HepG2 (cell line): ENCODE data around the gene UCP3. TPM values are rescaled to one million over a fixed set of nuclear protein-coding genes. Genes with fewer than 3 reads are reported as not detected.

Experiments
- CEBPB ChIP-seq: IDR thresholded peaks from 2 replicates; pipeline ENCODE4 v1.6.1; 2011; ENCODE audit warnings: low read depth, low read length, improper control_type of control experiment, borderline replicate concordance
- GTF3A ChIP-seq: sonication (generic); formaldehyde crosslinking; conservative IDR thresholded peaks from 2 replicates; pipeline ENCODE4 v1.4.0; 2020; ENCODE audit warnings: mild to moderate bottlenecking, missing genetic modification reagents
- SNAPC5 ChIP-seq: sonication (generic); formaldehyde crosslinking; IDR thresholded peaks from 2 replicates; pipeline ENCODE4 v1.8.1; 2023; ENCODE audit warnings: mild to moderate bottlenecking, missing genetic modification reagents, borderline replicate concordance
- THRA ChIP-seq: sonication (generic); formaldehyde crosslinking; IDR thresholded peaks from 2 replicates; pipeline ENCODE4 v1.4.0; 2020; ENCODE audit warnings: missing genetic modification reagents, borderline replicate concordance
- ZBTB10 ChIP-seq: sonication (generic); formaldehyde crosslinking; IDR thresholded peaks from 2 replicates; pipeline ENCODE4 v1.4.0; 2020; ENCODE audit warnings: missing genetic modification reagents, borderline replicate concordance
- ZNF530 ChIP-seq: sonication (generic); formaldehyde crosslinking; IDR thresholded peaks from 2 replicates; pipeline ENCODE4 v1.5.0; 2020; ENCODE audit warnings: low read depth, mild to moderate bottlenecking, missing genetic modification reagents
- polyA plus RNA-seq, 8 experiments: library from polyadenylated mRNA; depleted of rRNA in 3 of 8; stranded (reverse) in 7 of 8; unstranded in 1 of 8; fragments of >200 nt; fragmentation: Illumina TruSeq in 4 of 8; extraction: Trizol in 4 of 8; gene quantifications; 2 replicates each; pipeline versions ENCODE4 v1.2.1 to v1.2.3, GENCODE V29; 2011 to 2016; ENCODE audit warnings: low read depth in 4 of 8, missing spikeins in 1 of 8, mixed read lengths in 1 of 8; ENCODE audit not compliant: insufficient read depth in 1 of 8
- total RNA-seq, 5 experiments: library from RNA; depleted of rRNA; stranded (reverse); fragments of >200 nt; fragmentation: Illumina TruSeq; extraction: Trizol; gene quantifications; 2 replicates each; pipeline ENCODE4 v1.2.3, GENCODE V29; 2016; ENCODE audit warnings: low read depth in 1 of 5
- TF ChIP-seq, protein P1 (sequence below), 2 experiments: sonication (generic) in 1 of 2; formaldehyde crosslinking in 1 of 2; IDR thresholded peaks; 2 replicates each; pipeline versions ENCODE4 v1.4.0 to v1.6.1; 2016 to 2020; ENCODE audit warnings: borderline replicate concordance in 1 of 2, low read depth in 1 of 2, mild to moderate bottlenecking in 1 of 2, missing genetic modification reagents in 1 of 2
- TF ChIP-seq, protein P2 (sequence below): sonication (generic); formaldehyde crosslinking; IDR thresholded peaks from 2 replicates; pipeline ENCODE4 v1.4.0; 2020; ENCODE audit warnings: missing genetic modification reagents
- TF ChIP-seq, protein P3 (sequence below): sonication (generic); formaldehyde crosslinking; IDR thresholded peaks from 2 replicates; pipeline ENCODE4; 2020; ENCODE audit warnings: missing genetic modification reagents, mild to moderate bottlenecking, borderline replicate concordance

Gene UCP3
- total and polyA plus RNA-seq, 2 of the 13 experiments (the other 11 are each of a cell fraction or from before 2014, with no cell fraction given) = 0.37 TPM; not detected in 1

- TF ChIP-seq, protein P1, sequence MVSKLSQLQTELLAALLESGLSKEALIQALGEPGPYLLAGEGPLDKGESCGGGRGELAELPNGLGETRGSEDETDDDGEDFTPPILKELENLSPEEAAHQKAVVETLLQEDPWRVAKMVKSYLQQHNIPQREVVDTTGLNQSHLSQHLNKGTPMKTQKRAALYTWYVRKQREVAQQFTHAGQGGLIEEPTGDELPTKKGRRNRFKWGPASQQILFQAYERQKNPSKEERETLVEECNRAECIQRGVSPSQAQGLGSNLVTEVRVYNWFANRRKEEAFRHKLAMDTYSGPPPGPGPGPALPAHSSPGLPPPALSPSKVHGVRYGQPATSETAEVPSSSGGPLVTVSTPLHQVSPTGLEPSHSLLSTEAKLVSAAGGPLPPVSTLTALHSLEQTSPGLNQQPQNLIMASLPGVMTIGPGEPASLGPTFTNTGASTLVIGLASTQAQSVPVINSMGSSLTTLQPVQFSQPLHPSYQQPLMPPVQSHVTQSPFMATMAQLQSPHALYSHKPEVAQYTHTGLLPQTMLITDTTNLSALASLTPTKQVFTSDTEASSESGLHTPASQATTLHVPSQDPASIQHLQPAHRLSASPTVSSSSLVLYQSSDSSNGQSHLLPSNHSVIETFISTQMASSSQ (IDR thresholded peaks at IDR 0.05; ENCODE audit: low read depth) = no peak
- TF ChIP-seq, protein P1 (CRISPR knock-in tag; IDR thresholded peaks at IDR 0.05; ENCODE audit: borderline replicate concordance) = no peak; the same call in none of the 2 replicates
- TF ChIP-seq ZNF530 (CRISPR knock-in tag) (no peak), GTF3A (CRISPR knock-in tag) (peak; percentile 83; the same call in 1 of the 2 replicates), CEBPB (no peak), THRA (CRISPR knock-in tag) (peak; percentile 42; the same call in 1 of the 2 replicates), SNAPC5 (CRISPR knock-in tag) (peak; percentile 63; the same call in 1 of the 2 replicates), ZBTB10 (CRISPR knock-in tag) (peak; percentile 93)
- TF ChIP-seq, protein P2, sequence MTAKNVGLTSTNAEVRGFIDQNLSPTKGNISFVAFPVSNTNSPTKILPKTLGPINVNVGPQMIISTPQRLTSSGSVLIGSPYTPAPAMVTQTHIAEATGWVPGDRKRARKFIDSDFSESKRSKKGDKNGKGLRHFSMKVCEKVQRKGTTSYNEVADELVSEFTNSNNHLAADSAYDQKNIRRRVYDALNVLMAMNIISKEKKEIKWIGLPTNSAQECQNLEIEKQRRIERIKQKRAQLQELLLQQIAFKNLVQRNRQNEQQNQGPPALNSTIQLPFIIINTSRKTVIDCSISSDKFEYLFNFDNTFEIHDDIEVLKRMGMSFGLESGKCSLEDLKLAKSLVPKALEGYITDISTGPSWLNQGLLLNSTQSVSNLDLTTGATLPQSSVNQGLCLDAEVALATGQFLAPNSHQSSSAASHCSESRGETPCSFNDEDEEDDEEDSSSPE (CRISPR knock-in tag) = peak; percentile 98
- TF ChIP-seq, protein P3, sequence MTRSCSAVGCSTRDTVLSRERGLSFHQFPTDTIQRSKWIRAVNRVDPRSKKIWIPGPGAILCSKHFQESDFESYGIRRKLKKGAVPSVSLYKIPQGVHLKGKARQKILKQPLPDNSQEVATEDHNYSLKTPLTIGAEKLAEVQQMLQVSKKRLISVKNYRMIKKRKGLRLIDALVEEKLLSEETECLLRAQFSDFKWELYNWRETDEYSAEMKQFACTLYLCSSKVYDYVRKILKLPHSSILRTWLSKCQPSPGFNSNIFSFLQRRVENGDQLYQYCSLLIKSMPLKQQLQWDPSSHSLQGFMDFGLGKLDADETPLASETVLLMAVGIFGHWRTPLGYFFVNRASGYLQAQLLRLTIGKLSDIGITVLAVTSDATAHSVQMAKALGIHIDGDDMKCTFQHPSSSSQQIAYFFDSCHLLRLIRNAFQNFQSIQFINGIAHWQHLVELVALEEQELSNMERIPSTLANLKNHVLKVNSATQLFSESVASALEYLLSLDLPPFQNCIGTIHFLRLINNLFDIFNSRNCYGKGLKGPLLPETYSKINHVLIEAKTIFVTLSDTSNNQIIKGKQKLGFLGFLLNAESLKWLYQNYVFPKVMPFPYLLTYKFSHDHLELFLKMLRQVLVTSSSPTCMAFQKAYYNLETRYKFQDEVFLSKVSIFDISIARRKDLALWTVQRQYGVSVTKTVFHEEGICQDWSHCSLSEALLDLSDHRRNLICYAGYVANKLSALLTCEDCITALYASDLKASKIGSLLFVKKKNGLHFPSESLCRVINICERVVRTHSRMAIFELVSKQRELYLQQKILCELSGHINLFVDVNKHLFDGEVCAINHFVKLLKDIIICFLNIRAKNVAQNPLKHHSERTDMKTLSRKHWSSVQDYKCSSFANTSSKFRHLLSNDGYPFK = peak; percentile 69; the same call in 1 of the 2 replicates
These were observed 25.7 kb downstream of the UCP3 start (continued) for GRCh38 chr11:73982990-73983740.
